ENCODE results near the gene PCSK6. TPM values are rescaled to one million over a fixed set of nuclear protein-coding genes. Genes with fewer than 3 reads are reported as not detected.

Gene PCSK6
- total RNA-seq, 1 experiment from 2014 or later: 2.9 TPM

DNA sequence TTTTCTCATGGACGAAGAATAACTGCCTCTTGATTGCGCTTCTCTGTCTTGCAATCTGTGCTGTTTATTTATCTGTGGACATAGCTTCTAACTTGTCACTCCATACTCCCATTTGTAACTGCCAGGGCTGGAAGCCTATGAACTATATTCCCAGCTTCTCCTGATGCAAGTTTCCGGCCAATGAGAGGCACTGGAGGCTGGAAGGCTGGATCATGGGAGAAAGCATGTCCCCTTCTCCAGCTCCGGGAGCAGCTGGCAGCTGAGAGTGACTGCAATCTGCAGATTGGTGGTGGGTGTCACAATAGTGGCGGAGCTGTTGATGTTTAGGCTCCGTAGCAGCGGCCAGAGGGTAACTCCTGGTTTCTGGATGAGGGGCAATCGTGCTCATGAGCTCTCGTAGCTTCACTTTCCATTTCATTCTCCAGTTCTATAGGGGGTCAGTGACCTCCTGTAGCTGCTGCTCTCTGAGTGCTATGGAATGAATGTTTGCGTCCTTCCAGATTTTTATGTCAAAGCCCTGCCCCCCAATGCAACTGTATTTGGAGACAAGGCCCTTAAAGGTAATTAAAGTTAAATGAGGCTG lies 35.7 kb upstream of the PCSK6 start:
- no peak for ATAC-seq
- TF ChIP-seq, protein P1, sequence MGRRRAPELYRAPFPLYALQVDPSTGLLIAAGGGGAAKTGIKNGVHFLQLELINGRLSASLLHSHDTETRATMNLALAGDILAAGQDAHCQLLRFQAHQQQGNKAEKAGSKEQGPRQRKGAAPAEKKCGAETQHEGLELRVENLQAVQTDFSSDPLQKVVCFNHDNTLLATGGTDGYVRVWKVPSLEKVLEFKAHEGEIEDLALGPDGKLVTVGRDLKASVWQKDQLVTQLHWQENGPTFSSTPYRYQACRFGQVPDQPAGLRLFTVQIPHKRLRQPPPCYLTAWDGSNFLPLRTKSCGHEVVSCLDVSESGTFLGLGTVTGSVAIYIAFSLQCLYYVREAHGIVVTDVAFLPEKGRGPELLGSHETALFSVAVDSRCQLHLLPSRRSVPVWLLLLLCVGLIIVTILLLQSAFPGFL (CRISPR knock-in tag; IDR thresholded peaks at IDR 0.05; ENCODE audit: borderline replicate concordance): no peak
- TF ChIP-seq ZNF263 (CRISPR knock-in tag; IDR thresholded peaks at IDR 0.05; ENCODE audit: low read depth): no peak
- TF ChIP-seq CREM (CRISPR knock-in tag; IDR thresholded peaks at IDR 0.05): no peak
- TF ChIP-seq, protein P2, sequence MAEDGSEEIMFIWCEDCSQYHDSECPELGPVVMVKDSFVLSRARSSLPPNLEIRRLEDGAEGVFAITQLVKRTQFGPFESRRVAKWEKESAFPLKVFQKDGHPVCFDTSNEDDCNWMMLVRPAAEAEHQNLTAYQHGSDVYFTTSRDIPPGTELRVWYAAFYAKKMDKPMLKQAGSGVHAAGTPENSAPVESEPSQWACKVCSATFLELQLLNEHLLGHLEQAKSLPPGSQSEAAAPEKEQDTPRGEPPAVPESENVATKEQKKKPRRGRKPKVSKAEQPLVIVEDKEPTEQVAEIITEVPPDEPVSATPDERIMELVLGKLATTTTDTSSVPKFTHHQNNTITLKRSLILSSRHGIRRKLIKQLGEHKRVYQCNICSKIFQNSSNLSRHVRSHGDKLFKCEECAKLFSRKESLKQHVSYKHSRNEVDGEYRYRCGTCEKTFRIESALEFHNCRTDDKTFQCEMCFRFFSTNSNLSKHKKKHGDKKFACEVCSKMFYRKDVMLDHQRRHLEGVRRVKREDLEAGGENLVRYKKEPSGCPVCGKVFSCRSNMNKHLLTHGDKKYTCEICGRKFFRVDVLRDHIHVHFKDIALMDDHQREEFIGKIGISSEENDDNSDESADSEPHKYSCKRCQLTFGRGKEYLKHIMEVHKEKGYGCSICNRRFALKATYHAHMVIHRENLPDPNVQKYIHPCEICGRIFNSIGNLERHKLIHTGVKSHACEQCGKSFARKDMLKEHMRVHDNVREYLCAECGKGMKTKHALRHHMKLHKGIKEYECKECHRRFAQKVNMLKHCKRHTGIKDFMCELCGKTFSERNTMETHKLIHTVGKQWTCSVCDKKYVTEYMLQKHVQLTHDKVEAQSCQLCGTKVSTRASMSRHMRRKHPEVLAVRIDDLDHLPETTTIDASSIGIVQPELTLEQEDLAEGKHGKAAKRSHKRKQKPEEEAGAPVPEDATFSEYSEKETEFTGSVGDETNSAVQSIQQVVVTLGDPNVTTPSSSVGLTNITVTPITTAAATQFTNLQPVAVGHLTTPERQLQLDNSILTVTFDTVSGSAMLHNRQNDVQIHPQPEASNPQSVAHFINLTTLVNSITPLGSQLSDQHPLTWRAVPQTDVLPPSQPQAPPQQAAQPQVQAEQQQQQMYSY (CRISPR knock-in tag; IDR thresholded peaks at IDR 0.05): no peak
- Mint-ChIP-seq H3K4me3 (no peak overlapping the region), H3K4me1 (peaks cover 10% of the 10 kb centered on the region; the same call in 1 of the 2 replicates), H3K9me3 (no peaks in the 10 kb centered on the region), H3K27me3 (ENCODE audit: low read depth) (no peaks in the 10 kb centered on the region), H3K27ac (no peak overlapping the region), H3K36me3 (no peaks in the 10 kb centered on the region)
- DNase-seq (ENCODE audit: low spot score): no peak
- ChIA-PET POLR2A (no interaction called here), CTCF (no interaction called here)

DNA sequence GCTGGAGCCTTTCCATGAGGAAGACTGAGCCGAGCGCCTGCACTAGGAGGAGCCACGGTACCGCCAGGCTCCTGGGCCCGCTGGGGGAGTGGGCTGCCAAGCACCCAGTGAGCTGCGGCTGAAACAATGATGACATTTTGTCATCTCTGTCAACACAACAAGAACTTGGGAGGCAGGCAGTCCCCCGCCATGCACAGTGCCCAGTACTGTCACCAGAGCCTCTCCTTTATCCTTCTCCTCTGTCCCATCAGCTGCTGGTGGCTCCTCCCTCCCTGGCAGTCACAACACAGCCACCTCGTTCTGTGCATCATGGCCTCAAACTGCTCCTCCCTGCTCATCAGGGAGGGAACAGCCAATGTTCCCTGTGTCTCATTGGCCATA lies 34.0 kb upstream of the PCSK6 start:
- POLR2A ChIA-PET: no interaction called here
- ATAC-seq: no peak

More for the DNA sequence above, 34.0 kb upstream of the PCSK6 start:
- CTCF ChIA-PET: interaction anchor here (1.1 kb wide), 2 partner anchors 92 to 203 kb away, joined by 4 to 5 read pairs; no protein-coding TSS in a partner anchor
- peaks cover 10% of the 10 kb centered on the region; the same call in 1 of the 2 replicates for H3K4me1 Mint-ChIP-seq
- H3K36me3 Mint-ChIP-seq: no peaks in the 10 kb centered on the region
- no peak for DNase-seq (ENCODE audit: low spot score)
- no peak overlapping the region for H3K4me3 Mint-ChIP-seq
- TF ChIP-seq, protein P3, sequence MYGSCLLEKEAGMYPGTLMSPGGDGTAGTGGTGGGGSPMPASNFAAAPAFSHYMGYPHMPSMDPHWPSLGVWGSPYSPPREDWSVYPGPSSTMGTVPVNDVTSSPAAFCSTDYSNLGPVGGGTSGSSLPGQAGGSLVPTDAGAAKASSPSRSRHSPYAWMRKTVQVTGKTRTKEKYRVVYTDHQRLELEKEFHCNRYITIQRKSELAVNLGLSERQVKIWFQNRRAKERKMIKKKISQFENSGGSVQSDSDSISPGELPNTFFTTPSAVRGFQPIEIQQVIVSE (CRISPR knock-in tag; IDR thresholded peaks at IDR 0.05; ENCODE audit: borderline replicate concordance): no peak
- TF ChIP-seq RELA (CRISPR knock-in tag; IDR thresholded peaks at IDR 0.05; ENCODE audit: borderline replicate concordance) (no peak), ZNF219 (CRISPR knock-in tag; IDR thresholded peaks at IDR 0.05; ENCODE audit: borderline replicate concordance) (no peak)
- TF ChIP-seq, protein P4, sequence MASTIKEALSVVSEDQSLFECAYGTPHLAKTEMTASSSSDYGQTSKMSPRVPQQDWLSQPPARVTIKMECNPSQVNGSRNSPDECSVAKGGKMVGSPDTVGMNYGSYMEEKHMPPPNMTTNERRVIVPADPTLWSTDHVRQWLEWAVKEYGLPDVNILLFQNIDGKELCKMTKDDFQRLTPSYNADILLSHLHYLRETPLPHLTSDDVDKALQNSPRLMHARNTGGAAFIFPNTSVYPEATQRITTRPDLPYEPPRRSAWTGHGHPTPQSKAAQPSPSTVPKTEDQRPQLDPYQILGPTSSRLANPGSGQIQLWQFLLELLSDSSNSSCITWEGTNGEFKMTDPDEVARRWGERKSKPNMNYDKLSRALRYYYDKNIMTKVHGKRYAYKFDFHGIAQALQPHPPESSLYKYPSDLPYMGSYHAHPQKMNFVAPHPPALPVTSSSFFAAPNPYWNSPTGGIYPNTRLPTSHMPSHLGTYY (CRISPR knock-in tag; IDR thresholded peaks at IDR 0.05): no peak
- TF ChIP-seq, protein P5, sequence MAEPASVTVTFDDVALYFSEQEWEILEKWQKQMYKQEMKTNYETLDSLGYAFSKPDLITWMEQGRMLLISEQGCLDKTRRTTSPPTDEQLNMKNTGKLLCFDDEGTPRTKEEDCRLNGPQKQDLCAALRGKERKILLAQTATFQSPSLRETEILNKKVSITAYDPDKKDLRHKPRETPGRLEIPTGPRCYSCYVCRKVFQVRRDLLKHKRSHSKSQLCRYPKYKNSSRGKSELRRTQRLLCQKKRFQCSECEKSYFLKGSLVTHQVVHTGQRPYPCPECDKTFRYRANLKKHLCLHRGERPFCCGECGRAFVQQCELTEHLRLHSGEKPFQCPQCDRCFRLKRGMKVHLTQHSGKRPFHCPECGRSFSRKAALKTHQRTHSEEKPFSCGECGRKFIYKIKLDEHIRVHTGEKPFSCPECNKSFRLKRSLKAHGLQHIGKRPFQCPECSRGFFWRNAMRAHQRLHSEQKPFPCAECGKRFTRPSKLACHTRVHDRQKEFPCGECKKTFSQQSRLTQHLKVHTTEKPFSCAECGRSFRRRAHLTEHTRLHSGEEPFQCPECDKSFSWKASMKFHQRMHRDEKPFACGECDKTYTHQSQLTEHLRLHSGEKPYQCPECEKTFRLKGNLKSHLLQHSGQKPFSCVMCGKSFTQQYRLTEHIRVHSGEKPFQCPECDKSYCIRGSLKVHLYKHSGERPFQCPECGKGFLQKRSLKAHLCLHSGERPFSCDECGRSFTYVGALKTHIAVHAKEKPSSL (CRISPR knock-in tag; conservative IDR thresholded peaks at IDR 0.05): no peak
- TF ChIP-seq, protein P6, sequence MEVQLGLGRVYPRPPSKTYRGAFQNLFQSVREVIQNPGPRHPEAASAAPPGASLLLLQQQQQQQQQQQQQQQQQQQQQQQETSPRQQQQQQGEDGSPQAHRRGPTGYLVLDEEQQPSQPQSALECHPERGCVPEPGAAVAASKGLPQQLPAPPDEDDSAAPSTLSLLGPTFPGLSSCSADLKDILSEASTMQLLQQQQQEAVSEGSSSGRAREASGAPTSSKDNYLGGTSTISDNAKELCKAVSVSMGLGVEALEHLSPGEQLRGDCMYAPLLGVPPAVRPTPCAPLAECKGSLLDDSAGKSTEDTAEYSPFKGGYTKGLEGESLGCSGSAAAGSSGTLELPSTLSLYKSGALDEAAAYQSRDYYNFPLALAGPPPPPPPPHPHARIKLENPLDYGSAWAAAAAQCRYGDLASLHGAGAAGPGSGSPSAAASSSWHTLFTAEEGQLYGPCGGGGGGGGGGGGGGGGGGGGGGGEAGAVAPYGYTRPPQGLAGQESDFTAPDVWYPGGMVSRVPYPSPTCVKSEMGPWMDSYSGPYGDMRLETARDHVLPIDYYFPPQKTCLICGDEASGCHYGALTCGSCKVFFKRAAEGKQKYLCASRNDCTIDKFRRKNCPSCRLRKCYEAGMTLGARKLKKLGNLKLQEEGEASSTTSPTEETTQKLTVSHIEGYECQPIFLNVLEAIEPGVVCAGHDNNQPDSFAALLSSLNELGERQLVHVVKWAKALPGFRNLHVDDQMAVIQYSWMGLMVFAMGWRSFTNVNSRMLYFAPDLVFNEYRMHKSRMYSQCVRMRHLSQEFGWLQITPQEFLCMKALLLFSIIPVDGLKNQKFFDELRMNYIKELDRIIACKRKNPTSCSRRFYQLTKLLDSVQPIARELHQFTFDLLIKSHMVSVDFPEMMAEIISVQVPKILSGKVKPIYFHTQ (CRISPR knock-in tag; IDR thresholded peaks at IDR 0.05): no peak
- no peaks in the 10 kb centered on the region for H3K9me3 Mint-ChIP-seq
- H3K27me3 Mint-ChIP-seq (ENCODE audit: low read depth): no peaks in the 10 kb centered on the region
- H3K27ac Mint-ChIP-seq: 0 out of 2 replicates have a peak overlapping the region, but pooled peaks have one; percentile 51
